ENCODE data around the gene UTP15.

- TF ChIP-seq, protein P1, sequence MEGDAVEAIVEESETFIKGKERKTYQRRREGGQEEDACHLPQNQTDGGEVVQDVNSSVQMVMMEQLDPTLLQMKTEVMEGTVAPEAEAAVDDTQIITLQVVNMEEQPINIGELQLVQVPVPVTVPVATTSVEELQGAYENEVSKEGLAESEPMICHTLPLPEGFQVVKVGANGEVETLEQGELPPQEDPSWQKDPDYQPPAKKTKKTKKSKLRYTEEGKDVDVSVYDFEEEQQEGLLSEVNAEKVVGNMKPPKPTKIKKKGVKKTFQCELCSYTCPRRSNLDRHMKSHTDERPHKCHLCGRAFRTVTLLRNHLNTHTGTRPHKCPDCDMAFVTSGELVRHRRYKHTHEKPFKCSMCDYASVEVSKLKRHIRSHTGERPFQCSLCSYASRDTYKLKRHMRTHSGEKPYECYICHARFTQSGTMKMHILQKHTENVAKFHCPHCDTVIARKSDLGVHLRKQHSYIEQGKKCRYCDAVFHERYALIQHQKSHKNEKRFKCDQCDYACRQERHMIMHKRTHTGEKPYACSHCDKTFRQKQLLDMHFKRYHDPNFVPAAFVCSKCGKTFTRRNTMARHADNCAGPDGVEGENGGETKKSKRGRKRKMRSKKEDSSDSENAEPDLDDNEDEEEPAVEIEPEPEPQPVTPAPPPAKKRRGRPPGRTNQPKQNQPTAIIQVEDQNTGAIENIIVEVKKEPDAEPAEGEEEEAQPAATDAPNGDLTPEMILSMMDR (conservative IDR thresholded peaks at IDR 0.05; ENCODE audit: low read length): no peak
- no peak for TF ChIP-seq EZH2phosphoT487 (IDR thresholded peaks at IDR 0.05; ENCODE audit: borderline replicate concordance, low read depth, low read length)
Observed at GRCh38 chr5:73591698-73592501, 26.4 kb downstream of the UTP15 start.

All from OCI-LY7 (cell line).